Transverse colon (tissue), 4 donors: ENCODE measurements around the gene C20orf173. TPM values are rescaled to one million over a fixed set of nuclear protein-coding genes. Genes with fewer than 3 reads are reported as not detected.

Source experiments
- DNase-seq: peaks from one replicate; pipeline ENCODE4 v3.0.0-alpha.2; 2019
- H3K27ac ChIP-seq, 4 donors: fragments of 200-600 bp; sonication (generic); 2 replicates each; pipeline ENCODE4 v1.5.1; 2016 to 2018; ENCODE audit warnings: inconsistent platforms in 4 of 4
- H3K27me3 ChIP-seq: fragments of 200-600 bp; sonication (generic); 2 replicates; pipeline ENCODE4 v1.5.1; 2017; ENCODE audit warnings: inconsistent platforms
- H3K36me3 ChIP-seq, 4 donors: fragments of 200-600 bp; sonication (generic); 2 replicates each; pipeline ENCODE4 v1.5.1; 2017 to 2019; ENCODE audit warnings: inconsistent platforms in 4 of 4
- H3K4me1 ChIP-seq, 4 donors: fragments of 200-600 bp; sonication (generic); 2 replicates each; pipeline ENCODE4 v1.5.1; 2017 to 2020; ENCODE audit warnings: inconsistent platforms in 4 of 4
- H3K4me3 ChIP-seq, 4 donors: fragments of 200-600 bp; sonication (generic); 1 replicate in 1 of 4; 2 replicates in 3 of 4; pipeline versions ENCODE4 v1.5.1 to v1.6.1; 2017 to 2019; ENCODE audit warnings: inconsistent platforms in 4 of 4
- H3K9me3 ChIP-seq, 2 donors: fragments of 200-600 bp; sonication (generic); 2 replicates each; pipeline ENCODE4 v1.5.1; 2017 to 2019; ENCODE audit warnings: inconsistent platforms in 2 of 2
- EP300 ChIP-seq: sonication (generic); formaldehyde crosslinking; IDR thresholded peaks from one replicate; pipeline ENCODE4 v1.6.1; 2017; ENCODE audit warnings: antibody characterized with exemption, low read depth
- POLR2A ChIP-seq: fragments of 450-650 bp; IDR thresholded peaks from one replicate; pipeline ENCODE4 v1.6.1; 2016; ENCODE audit warnings: antibody characterized with exemption, mild to moderate bottlenecking, moderate library complexity
- POLR2AphosphoS5 ChIP-seq, 3 donors: sonication (generic); formaldehyde crosslinking; IDR thresholded peaks; one replicate each; pipeline ENCODE4 v1.6.1; 2016; ENCODE audit warnings: antibody characterized with exemption in 3 of 3
- WGBS, 2 donors: methylation state at CpG; one replicate each; pipeline ENCODE4 v1.1.5; 2018; ENCODE audit warnings: low coverage in 1 of 2; 5-methylcytosine and 5-hydroxymethylcytosine counted together
- in situ Hi-C, 4 donors: fragments of 200-750 bp; cut with MboI; loops; one replicate each; pipeline versions ENCODE4 v1.15.0 to v1.15.1; 2017; ENCODE audit warnings: low sequenced_read_pairs in 3 of 4, low pct_ligation_motif_present in 1 of 4, low pct_unique_long_range_greater_than_20kb in 1 of 4
- intact Hi-C: fragments of 100-400 bp; cut with DNase I; formaldehyde crosslinking; loops from one replicate; pipeline ENCODE4 v1.15.1; 2023; ENCODE audit warnings: low total_unique reads
- total RNA-seq, 4 donors: library from RNA; depleted of rRNA; stranded (reverse); fragments of >200 nt; gene quantifications; one replicate each; pipeline ENCODE4 v1.1.0, GENCODE V29; 2016
- TF ChIP-seq, protein P1 (sequence below), 5 experiments: fragments of 200-600 bp in 3 of 5; fragments of 450-650 bp in 2 of 5; sonication (generic) in 3 of 5; IDR thresholded peaks; 1 replicate in 2 of 5; 2 replicates in 3 of 5; pipeline ENCODE4 v1.5.1; 2016 to 2017; ENCODE audit warnings: antibody characterized with exemption in 5 of 5, inconsistent platforms in 3 of 5, mild to moderate bottlenecking in 2 of 5, moderate library complexity in 1 of 5

C20orf173 gene
- total RNA-seq, 4 donors from 2014 or later = not detected

DNA sequence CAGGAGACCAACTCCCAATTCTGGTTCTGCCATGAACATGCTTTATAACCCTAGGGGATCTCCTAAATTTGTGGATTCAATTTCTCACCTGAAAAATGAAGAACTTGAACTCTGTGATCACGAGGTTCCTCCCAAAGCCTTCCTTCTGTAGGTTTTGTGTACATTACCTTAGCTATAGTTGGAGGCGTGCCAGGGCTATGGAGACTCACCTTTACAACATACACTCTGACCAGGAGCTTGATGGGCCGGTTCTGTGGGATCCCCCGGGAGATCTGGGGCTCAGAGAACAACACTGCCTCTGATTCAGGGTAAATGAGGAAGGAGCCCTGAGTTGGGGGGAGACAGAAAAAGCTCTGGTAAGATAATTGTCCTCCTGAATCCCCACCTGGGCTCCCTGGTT is 46.5 kb upstream of the C20orf173 start:
- 59% methylated on average over 4 of the region's 4 CpGs; no CpG with 5 or more reads in 1 of the 2 donors for WGBS, 2 donors

DNA sequence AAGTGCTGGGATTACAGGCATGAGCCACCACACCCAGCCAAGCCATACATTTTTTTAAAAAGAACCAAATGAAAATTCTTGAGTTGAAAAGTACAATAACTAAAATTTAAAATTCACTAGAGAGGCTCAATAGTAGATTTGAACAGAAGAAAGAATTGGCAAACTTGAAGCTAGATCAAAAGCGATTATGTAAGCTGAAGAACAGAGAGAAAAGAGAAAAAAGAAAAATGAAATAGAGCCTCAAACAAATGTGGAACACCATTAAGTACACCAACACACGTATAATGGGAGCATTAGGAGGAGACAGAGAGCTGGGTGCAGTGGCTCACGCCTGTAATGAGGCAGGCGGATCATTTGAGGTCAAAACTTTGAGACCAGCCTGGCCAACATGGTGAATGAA is 43.4 kb upstream of the C20orf173 start:
- no peak for DNase-seq
- no peaks in the 10 kb centered on the region for H3K27me3 ChIP-seq
- in situ Hi-C loops (no loop called here), intact Hi-C loops (loop anchor here (10.0 kb wide), 1 partner anchor 332 kb away; no protein-coding TSS in a partner anchor)
- TF ChIP-seq EP300 = no peak
- no peak for TF ChIP-seq POLR2AphosphoS5 (IDR thresholded peaks at IDR 0.05)
- TF ChIP-seq, protein P1, sequence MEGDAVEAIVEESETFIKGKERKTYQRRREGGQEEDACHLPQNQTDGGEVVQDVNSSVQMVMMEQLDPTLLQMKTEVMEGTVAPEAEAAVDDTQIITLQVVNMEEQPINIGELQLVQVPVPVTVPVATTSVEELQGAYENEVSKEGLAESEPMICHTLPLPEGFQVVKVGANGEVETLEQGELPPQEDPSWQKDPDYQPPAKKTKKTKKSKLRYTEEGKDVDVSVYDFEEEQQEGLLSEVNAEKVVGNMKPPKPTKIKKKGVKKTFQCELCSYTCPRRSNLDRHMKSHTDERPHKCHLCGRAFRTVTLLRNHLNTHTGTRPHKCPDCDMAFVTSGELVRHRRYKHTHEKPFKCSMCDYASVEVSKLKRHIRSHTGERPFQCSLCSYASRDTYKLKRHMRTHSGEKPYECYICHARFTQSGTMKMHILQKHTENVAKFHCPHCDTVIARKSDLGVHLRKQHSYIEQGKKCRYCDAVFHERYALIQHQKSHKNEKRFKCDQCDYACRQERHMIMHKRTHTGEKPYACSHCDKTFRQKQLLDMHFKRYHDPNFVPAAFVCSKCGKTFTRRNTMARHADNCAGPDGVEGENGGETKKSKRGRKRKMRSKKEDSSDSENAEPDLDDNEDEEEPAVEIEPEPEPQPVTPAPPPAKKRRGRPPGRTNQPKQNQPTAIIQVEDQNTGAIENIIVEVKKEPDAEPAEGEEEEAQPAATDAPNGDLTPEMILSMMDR (IDR thresholded peaks at IDR 0.05) = no peak
- TF ChIP-seq POLR2A = no peak
- peaks cover 0 to 24% (median 14%) of the 10 kb centered on the region in 4 donors for H3K4me1 ChIP-seq
- H3K36me3 ChIP-seq = no peaks in the 10 kb centered on the region
- 92 to 100% methylated on average over 2 to 4 of the region's 4 CpGs for WGBS, 2 donors
- no peaks in the 10 kb centered on the region for H3K9me3 ChIP-seq
- no peak overlapping the region for H3K4me3 ChIP-seq
- no peak overlapping the region for H3K27ac ChIP-seq

More for the DNA sequence above, 46.5 kb upstream of the C20orf173 start:
- Histone ChIP-seq H3K4me3 (no peak overlapping the region), H3K27me3 (no peaks in the 10 kb centered on the region), H3K27ac (peak overlapping the region; percentile 56 to 71 (median 66)), H3K4me1 (peaks cover 0 to 24% (median 14%) of the 10 kb centered on the region in 4 donors), H3K36me3 (no peaks in the 10 kb centered on the region), H3K9me3 (no peaks in the 10 kb centered on the region)
- intact Hi-C loops = loop anchor here (10.0 kb wide), 1 partner anchor 329 kb away; no protein-coding TSS in a partner anchor
- in situ Hi-C loops = no loop called here
- DNase-seq = peak; percentile 90
- TF ChIP-seq EP300 (no peak), POLR2A (no peak), POLR2AphosphoS5 (IDR thresholded peaks at IDR 0.05) (peak in 1 of 3 donors; percentile 52)
- TF ChIP-seq, protein P1 (IDR thresholded peaks at IDR 0.05) = no peak

- H3K27ac ChIP-seq = no peak overlapping the region
- no peak for TF ChIP-seq POLR2AphosphoS5 (IDR thresholded peaks at IDR 0.05)
- TF ChIP-seq, protein P1 (IDR thresholded peaks at IDR 0.05) = no peak
- TF ChIP-seq EP300 = no peak
- no peak for TF ChIP-seq POLR2A
- no peaks in the 10 kb centered on the region for H3K36me3 ChIP-seq
- no peak overlapping the region for H3K4me3 ChIP-seq
- no peaks in the 10 kb centered on the region for H3K9me3 ChIP-seq
- no peaks in the 10 kb centered on the region for H3K27me3 ChIP-seq
- peaks cover 0 to 22% (median 13%) of the 10 kb centered on the region in 4 donors for H3K4me1 ChIP-seq
- no peak for DNase-seq
- in situ Hi-C loops = no loop called here
- intact Hi-C loops = loop anchor here (10.0 kb wide), 1 partner anchor 333 kb away; no protein-coding TSS in a partner anchor
These were observed 42.1 kb upstream of the C20orf173 start for GRCh38 chr20:35571555-35571954.

- no peak for TF ChIP-seq POLR2A
- TF ChIP-seq, protein P1 (IDR thresholded peaks at IDR 0.05) = peak in 4 of 5 experiments; percentile 25 to 42 (median 28)
- WGBS, 2 donors = 15% methylated on average over 2 of the region's 2 CpGs; no CpG with 5 or more reads in 1 of the 2 donors
- Histone ChIP-seq H3K36me3 (no peaks in the 10 kb centered on the region), H3K27me3 (no peaks in the 10 kb centered on the region), H3K4me1 (peaks cover 0 to 6% (median 0%) of the 10 kb centered on the region in 4 donors), H3K9me3 (no peaks in the 10 kb centered on the region), H3K27ac (no peak overlapping the region), H3K4me3 (no peak overlapping the region)
- intact Hi-C loops (no loop called here), in situ Hi-C loops (no loop called here)
- DNase-seq = peak; percentile 27
These were observed 39.2 kb upstream of the C20orf173 start for GRCh38 chr20:35568645-35569044.
